SK-N-SH treated with all-trans-retinoic acid at 6 μM for 48 hours (cell line): ENCODE measurements around the gene RSPO4.

ENCODE experiments used
- ATAC-seq: fragments of 200-7000 bp; cut with Tn5 transposase; 3 replicates; pipeline ENCODE4 v1.9.1; 2020; ENCODE audit warnings: mild to moderate bottlenecking, moderate library complexity
- CREB5 ChIP-seq: fragments of 250-450 bp; sonication (Bioruptor Pico); IDR thresholded peaks from 2 replicates; pipeline ENCODE4 v1.5.1; 2020; ENCODE audit warnings: low read depth, mild to moderate bottlenecking, moderate library complexity
- ESRRG ChIP-seq: fragments of 250-450 bp; sonication (Bioruptor Pico); IDR thresholded peaks from 2 replicates; pipeline ENCODE4 v1.6.1; 2021; ENCODE audit warnings: mild to moderate bottlenecking
- GLIS3 ChIP-seq: fragments of 250-450 bp; sonication (Bioruptor Pico); IDR thresholded peaks from 2 replicates; pipeline ENCODE4 v1.5.0; 2020; ENCODE audit warnings: mild to moderate bottlenecking, moderate library complexity
- ISL1 ChIP-seq: fragments of 250-450 bp; sonication (Bioruptor Pico); IDR thresholded peaks from 2 replicates; pipeline ENCODE4 v2.1.2; 2022; ENCODE audit warnings: mild to moderate bottlenecking, moderate library complexity
- OSR1 ChIP-seq: fragments of 250-450 bp; sonication (Bioruptor Pico); IDR thresholded peaks from 2 replicates; pipeline ENCODE4 v1.8.0; 2022; ENCODE audit warnings: moderate library complexity, mild to moderate bottlenecking, inconsistent platforms
- PATZ1 ChIP-seq: fragments of 250-450 bp; sonication (Bioruptor Pico); IDR thresholded peaks from 2 replicates; pipeline ENCODE4 v1.8.0; 2020; ENCODE audit warnings: mild to moderate bottlenecking, moderate library complexity, borderline replicate concordance
- POU6F1 ChIP-seq: fragments of 250-450 bp; sonication (Bioruptor Pico); IDR thresholded peaks from 2 replicates; pipeline ENCODE4 v1.8.0; 2021; ENCODE audit warnings: low read depth, mild to moderate bottlenecking, moderate library complexity, borderline replicate concordance
- PPARA ChIP-seq: fragments of 250-450 bp; sonication (Bioruptor Pico); IDR thresholded peaks from 2 replicates; pipeline ENCODE4 v1.5.0; 2020; ENCODE audit warnings: mild to moderate bottlenecking, borderline replicate concordance
- RARB ChIP-seq: fragments of 250-450 bp; sonication (Bioruptor Pico); IDR thresholded peaks from 2 replicates; pipeline ENCODE4 v1.8.0; 2021; ENCODE audit warnings: mild to moderate bottlenecking, moderate library complexity
- TCF4 ChIP-seq: fragments of 250-450 bp; sonication (Bioruptor Pico); IDR thresholded peaks from 2 replicates; pipeline ENCODE4 v1.8.0; 2021; ENCODE audit warnings: mild to moderate bottlenecking, moderate library complexity, borderline replicate concordance
- TSHZ2 ChIP-seq: fragments of 250-450 bp; sonication (Bioruptor Pico); IDR thresholded peaks from 2 replicates; pipeline ENCODE4 v1.5.0; 2020; ENCODE audit warnings: mild to moderate bottlenecking, moderate library complexity
- ZC3H10 ChIP-seq: fragments of 250-450 bp; sonication (Bioruptor Pico); IDR thresholded peaks from 2 replicates; pipeline ENCODE4 v1.5.1; 2021; ENCODE audit warnings: mild to moderate bottlenecking, moderate library complexity
- ZFP30 ChIP-seq: fragments of 450-650 bp; formaldehyde crosslinking; IDR thresholded peaks from 2 replicates; pipeline ENCODE4 v1.5.0; 2022; ENCODE audit warnings: mild to moderate bottlenecking, moderate library complexity

The RSPO4 gene

GRCh38 chr20:971346-971745, 30.8 kb downstream of the RSPO4 start:
- TF ChIP-seq ZC3H10 (CRISPR knock-in tag) (no peak), ESRRG (CRISPR knock-in tag) (no peak), GLIS3 (CRISPR knock-in tag) (no peak), CREB5 (CRISPR knock-in tag) (no peak), ZFP30 (CRISPR knock-in tag) (no peak), OSR1 (CRISPR knock-in tag) (no peak), PATZ1 (no peak), RARB (CRISPR knock-in tag) (no peak), PPARA (CRISPR knock-in tag) (no peak), TSHZ2 (CRISPR knock-in tag) (no peak)
- no peak for ATAC-seq

- ATAC-seq, result no peak
- TF ChIP-seq TCF4 (CRISPR knock-in tag), result no peak
- no peak for TF ChIP-seq ESRRG (CRISPR knock-in tag)
- no peak for TF ChIP-seq POU6F1 (CRISPR knock-in tag)
- TF ChIP-seq ZC3H10 (CRISPR knock-in tag), result no peak
Measured at GRCh38 chr20:969868-970267, 32.2 kb downstream of the RSPO4 start.

GRCh38 chr20:967796-968742, 34.0 kb downstream of the RSPO4 start:
- peak; percentile 38; the same call in 1 of the 3 replicates for ATAC-seq
- TF ChIP-seq CREB5 (CRISPR knock-in tag) (no peak), TSHZ2 (CRISPR knock-in tag) (no peak), OSR1 (CRISPR knock-in tag) (no peak)

- ATAC-seq, result no peak
- no peak for TF ChIP-seq PATZ1
- TF ChIP-seq ISL1, result no peak
- TF ChIP-seq RARB (CRISPR knock-in tag), result no peak
- TF ChIP-seq GLIS3 (CRISPR knock-in tag), result no peak
- TF ChIP-seq PPARA (CRISPR knock-in tag), result no peak
- TF ChIP-seq TCF4 (CRISPR knock-in tag), result no peak
Measured at GRCh38 chr20:965956-966355, 36.2 kb downstream of the RSPO4 start.
